Measurements from ENCODE around the gene P2RY2.
A peak's percentile ranks its signal among the peaks of the same experiment; 100 is the strongest.

GRCh38 chr11:73218106-73218829, at the start of gene P2RY2:
- TF ChIP-seq CTCF (IDR thresholded peaks at IDR 0.05) (peak; percentile 74), MYC (IDR thresholded peaks at IDR 0.05; ENCODE audit: borderline replicate concordance, low read length) (no peak), RFX5 (IDR thresholded peaks at IDR 0.05) (no peak), POLR2AphosphoS2 (conservative IDR thresholded peaks at IDR 0.05; ENCODE audit: low read length) (no peak)

Measured in A549 (cell line).